Thyroid gland (tissue), 4 donors: ENCODE data around the gene DOCK2.

ENCODE experiments used
- POLR2A ChIP-seq, 2 donors: fragments of 450-650 bp; IDR thresholded peaks; one replicate each; pipeline ENCODE4 v1.6.1; 2017; ENCODE audit warnings: antibody characterized with exemption in 2 of 2, mild to moderate bottlenecking in 2 of 2, moderate library complexity in 1 of 2
- TF ChIP-seq, protein P1 (sequence below), 6 experiments: fragments of 200-600 bp in 3 of 6; fragments of 450-650 bp in 3 of 6; sonication (generic) in 3 of 6; IDR thresholded peaks; one replicate each; pipeline ENCODE4 v1.5.1; 2016 to 2019; ENCODE audit warnings: antibody characterized with exemption in 6 of 6, mild to moderate bottlenecking in 2 of 6, inconsistent platforms in 1 of 6, moderate library complexity in 1 of 6

DNA sequence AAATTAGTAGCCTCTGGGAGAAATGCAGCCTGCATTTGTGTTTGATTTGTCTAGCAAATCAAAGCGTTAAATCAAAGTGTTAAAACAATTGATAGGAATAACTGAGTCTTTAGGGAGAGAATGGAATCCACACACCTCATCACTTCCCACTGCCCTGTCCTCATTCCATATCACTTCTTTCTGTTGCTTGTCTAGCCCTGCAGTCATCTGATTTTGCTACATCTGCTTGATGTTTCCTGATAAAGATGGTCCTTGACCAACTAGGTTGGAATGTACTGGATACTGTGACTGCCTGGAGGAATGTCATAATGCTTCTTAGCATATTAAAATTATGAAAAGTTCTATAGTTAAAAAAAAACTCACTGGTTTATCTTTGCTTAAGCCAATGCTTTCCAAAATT lies 119.9 kb downstream of the DOCK2 start:
- TF ChIP-seq, protein P1, sequence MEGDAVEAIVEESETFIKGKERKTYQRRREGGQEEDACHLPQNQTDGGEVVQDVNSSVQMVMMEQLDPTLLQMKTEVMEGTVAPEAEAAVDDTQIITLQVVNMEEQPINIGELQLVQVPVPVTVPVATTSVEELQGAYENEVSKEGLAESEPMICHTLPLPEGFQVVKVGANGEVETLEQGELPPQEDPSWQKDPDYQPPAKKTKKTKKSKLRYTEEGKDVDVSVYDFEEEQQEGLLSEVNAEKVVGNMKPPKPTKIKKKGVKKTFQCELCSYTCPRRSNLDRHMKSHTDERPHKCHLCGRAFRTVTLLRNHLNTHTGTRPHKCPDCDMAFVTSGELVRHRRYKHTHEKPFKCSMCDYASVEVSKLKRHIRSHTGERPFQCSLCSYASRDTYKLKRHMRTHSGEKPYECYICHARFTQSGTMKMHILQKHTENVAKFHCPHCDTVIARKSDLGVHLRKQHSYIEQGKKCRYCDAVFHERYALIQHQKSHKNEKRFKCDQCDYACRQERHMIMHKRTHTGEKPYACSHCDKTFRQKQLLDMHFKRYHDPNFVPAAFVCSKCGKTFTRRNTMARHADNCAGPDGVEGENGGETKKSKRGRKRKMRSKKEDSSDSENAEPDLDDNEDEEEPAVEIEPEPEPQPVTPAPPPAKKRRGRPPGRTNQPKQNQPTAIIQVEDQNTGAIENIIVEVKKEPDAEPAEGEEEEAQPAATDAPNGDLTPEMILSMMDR (IDR thresholded peaks at IDR 0.05), result no peak
- TF ChIP-seq POLR2A (IDR thresholded peaks at IDR 0.05), result no peak
